Activated naive CD4-positive, alpha-beta T cell treated with anti-CD3 and anti-CD28 coated beads, Interleukin-2, amount 50 U/mL, for 24 hours (primary cell): ENCODE measurements around the gene EFHD2.
"Not testable (repeated sequence)": the region's sequence is repeated elsewhere in the genome, so short reads cannot be mapped to it uniquely, and the experiment has no call there.

Experiments
- H3K27ac Mint-ChIP-seq: one replicate; pipeline ENCODE4 v1.8.0; 2021; ENCODE audit warnings: mild to moderate bottlenecking, mixed read lengths
- H3K27me3 Mint-ChIP-seq: one replicate; pipeline ENCODE4 v1.8.0; 2021; ENCODE audit warnings: mixed read lengths
- H3K36me3 Mint-ChIP-seq: one replicate; pipeline ENCODE4 v1.8.0; 2021; ENCODE audit warnings: mixed read lengths
- H3K4me1 Mint-ChIP-seq: one replicate; pipeline ENCODE4 v1.8.0; 2021; ENCODE audit warnings: mixed read lengths
- H3K4me3 Mint-ChIP-seq: one replicate; pipeline ENCODE4 v1.8.0; 2021; ENCODE audit warnings: mild to moderate bottlenecking, mixed read lengths
- H3K9me3 Mint-ChIP-seq: one replicate; pipeline ENCODE4 v1.8.0; 2021; ENCODE audit warnings: mixed read lengths

The EFHD2 gene

GRCh38 chr1:15409388-15410222, at the start of gene EFHD2:
TSS of gene EFHD2 (plus strand) at chr1:15409888. CDS start at chr1:15409972, 84 bp downstream.
- no peaks in the 10 kb centered on the region for H3K9me3 Mint-ChIP-seq
- H3K4me1 Mint-ChIP-seq: peaks cover 37% of the 10 kb centered on the region
- no peaks in the 10 kb centered on the region for H3K27me3 Mint-ChIP-seq
- peak within 1 kb of the TSS; percentile 94 for H3K4me3 Mint-ChIP-seq
- peak within 1 kb of the TSS; percentile 90 for H3K27ac Mint-ChIP-seq
- H3K36me3 Mint-ChIP-seq: no peaks in the 10 kb centered on the region

- H3K9me3 Mint-ChIP-seq: no peaks in the 10 kb centered on the region
- H3K36me3 Mint-ChIP-seq: no peaks in the 10 kb centered on the region
- H3K27ac Mint-ChIP-seq: no peak overlapping the region
- no peak overlapping the region for H3K4me3 Mint-ChIP-seq
- no peaks in the 10 kb centered on the region for H3K27me3 Mint-ChIP-seq
- no peaks in the 10 kb centered on the region for H3K4me1 Mint-ChIP-seq
Measured at GRCh38 chr1:15360700-15361099, 49.0 kb upstream of the EFHD2 start.

GRCh38 chr1:15362096-15362736, 47.5 kb upstream of the EFHD2 start:
- H3K27me3 Mint-ChIP-seq: no peaks in the 10 kb centered on the region
- H3K4me1 Mint-ChIP-seq: no peaks in the 10 kb centered on the region
- no peak overlapping the region for H3K4me3 Mint-ChIP-seq
- H3K27ac Mint-ChIP-seq: no peak overlapping the region
- no peaks in the 10 kb centered on the region for H3K36me3 Mint-ChIP-seq
- no peaks in the 10 kb centered on the region for H3K9me3 Mint-ChIP-seq

- H3K4me1 Mint-ChIP-seq: no peaks in the 10 kb centered on the region
Measured at GRCh38 chr1:15362737-15363128, 47.0 kb upstream of the EFHD2 start.

GRCh38 chr1:15364740-15365139, 44.9 kb upstream of the EFHD2 start:
- Mint-ChIP-seq H3K4me1 (no peaks in the 10 kb centered on the region), H3K9me3 (no peaks in the 10 kb centered on the region), H3K27ac (no peak overlapping the region), H3K4me3 (no peak overlapping the region), H3K27me3 (no peaks in the 10 kb centered on the region), H3K36me3 (no peaks in the 10 kb centered on the region)

More at GRCh38 chr1:15362737-15363128, 47.0 kb upstream of the EFHD2 start:
- no peaks in the 10 kb centered on the region for H3K36me3 Mint-ChIP-seq
- H3K4me3 Mint-ChIP-seq: no peak overlapping the region
- H3K27me3 Mint-ChIP-seq: no peaks in the 10 kb centered on the region
- H3K9me3 Mint-ChIP-seq: no peaks in the 10 kb centered on the region
- no peak overlapping the region for H3K27ac Mint-ChIP-seq

GRCh38 chr1:15368888-15369287, 40.8 kb upstream of the EFHD2 start:
- Mint-ChIP-seq H3K4me1 (no peaks in the 10 kb centered on the region), H3K9me3 (no peaks in the 10 kb centered on the region), H3K27ac (no peak overlapping the region), H3K4me3 (no peak overlapping the region), H3K27me3 (no peaks in the 10 kb centered on the region), H3K36me3 (no peaks in the 10 kb centered on the region)

- Mint-ChIP-seq H3K27me3 (no peaks in the 10 kb centered on the region), H3K36me3 (no peaks in the 10 kb centered on the region), H3K9me3 (no peaks in the 10 kb centered on the region), H3K4me1 (no peaks in the 10 kb centered on the region), H3K27ac (no peak overlapping the region), H3K4me3 (no peak overlapping the region)
Measured at GRCh38 chr1:15370268-15370667, 39.4 kb upstream of the EFHD2 start.

GRCh38 chr1:15370781-15371520, 38.7 kb upstream of the EFHD2 start:
- H3K36me3 Mint-ChIP-seq: no peaks in the 10 kb centered on the region
- H3K4me1 Mint-ChIP-seq: no peaks in the 10 kb centered on the region
- no peak overlapping the region for H3K27ac Mint-ChIP-seq
- no peaks in the 10 kb centered on the region for H3K27me3 Mint-ChIP-seq
- no peak overlapping the region for H3K4me3 Mint-ChIP-seq
- H3K9me3 Mint-ChIP-seq: no peaks in the 10 kb centered on the region

GRCh38 chr1:15371610-15372545, 37.8 kb upstream of the EFHD2 start:
- H3K9me3 Mint-ChIP-seq: no peaks in the 10 kb centered on the region
- no peak overlapping the region for H3K4me3 Mint-ChIP-seq
- no peaks in the 10 kb centered on the region for H3K27me3 Mint-ChIP-seq
- H3K27ac Mint-ChIP-seq: no peak overlapping the region
- no peaks in the 10 kb centered on the region for H3K4me1 Mint-ChIP-seq
- H3K36me3 Mint-ChIP-seq: no peaks in the 10 kb centered on the region

GRCh38 chr1:15378729-15379128, 31.0 kb upstream of the EFHD2 start:
- Mint-ChIP-seq H3K4me3 (no peak overlapping the region), H3K27ac (no peak overlapping the region), H3K36me3 (no peaks in the 10 kb centered on the region), H3K27me3 (no peaks in the 10 kb centered on the region), H3K4me1 (no peaks in the 10 kb centered on the region), H3K9me3 (no peaks in the 10 kb centered on the region)

GRCh38 chr1:15379151-15379550, 30.5 kb upstream of the EFHD2 start:
- H3K27ac Mint-ChIP-seq, H3K4me1 Mint-ChIP-seq, H3K9me3 Mint-ChIP-seq, H3K4me3 Mint-ChIP-seq, H3K36me3 Mint-ChIP-seq, H3K27me3 Mint-ChIP-seq: not testable (repeated sequence)

- no peaks in the 10 kb centered on the region for H3K27me3 Mint-ChIP-seq
- H3K36me3 Mint-ChIP-seq: no peaks in the 10 kb centered on the region
- no peak overlapping the region for H3K27ac Mint-ChIP-seq
- peaks cover 3% of the 10 kb centered on the region for H3K4me1 Mint-ChIP-seq
- no peak overlapping the region for H3K4me3 Mint-ChIP-seq
- no peaks in the 10 kb centered on the region for H3K9me3 Mint-ChIP-seq
Measured at GRCh38 chr1:15380601-15381508, 28.8 kb upstream of the EFHD2 start.

GRCh38 chr1:15381805-15382204, 27.9 kb upstream of the EFHD2 start:
- Mint-ChIP-seq H3K36me3 (no peaks in the 10 kb centered on the region), H3K4me3 (no peak overlapping the region), H3K27me3 (no peaks in the 10 kb centered on the region), H3K4me1 (peaks cover 6% of the 10 kb centered on the region), H3K27ac (no peak overlapping the region), H3K9me3 (no peaks in the 10 kb centered on the region)
